HEK293 (cell line): Measurements from ENCODE around the gene PLA2G4A.

ENCODE experiments used
- CTCF ChIA-PET: fragments of 350-600 bp; formaldehyde crosslinking; extraction: SDS; loops from one replicate; lab custom pipeline; 2021; ENCODE audit warnings: antibody characterized with exemption; lab: Yijun Ruan, JAX
- POLR2A ChIA-PET: fragments of 300-600 bp; formaldehyde crosslinking; extraction: SDS; loops from one replicate; lab custom pipeline; 2020; ENCODE audit warnings: antibody characterized with exemption, inconsistent platforms; lab: Yijun Ruan, JAX
- H3K27ac ChIP-seq: fragments of 200-500 bp; sonication (Bioruptor generic); 2 replicates; pipeline ENCODE4 v1.5.1; 2014; ENCODE audit warnings: low read depth, low read length, control low read depth, inconsistent platforms; ENCODE audit errors: extremely low read depth
- H3K36me3 ChIP-seq, 2 experiments: fragments of 200-500 bp in 1 of 2; sonication (Bioruptor generic) in 1 of 2; 1 replicate in 1 of 2; 2 replicates in 1 of 2; pipeline ENCODE4 v1.5.1; 2014 to 2017; ENCODE audit warnings: inconsistent platforms in 2 of 2, low read length in 2 of 2; ENCODE audit not compliant: control insufficient read depth in 2 of 2, insufficient read depth in 1 of 2
- H3K4me1 ChIP-seq: fragments of 200-500 bp; sonication (Bioruptor generic); 2 replicates; pipeline ENCODE4 v1.5.1; 2014; ENCODE audit warnings: mild to moderate bottlenecking, low read length, inconsistent platforms; ENCODE audit not compliant: control insufficient read depth, insufficient read depth
- H3K4me3 ChIP-seq: 2 replicates; pipeline ENCODE4 v1.5.1; 2011; ENCODE audit warnings: low read depth, mild to moderate bottlenecking, control low read depth, low read length, moderate library complexity
- H3K9me3 ChIP-seq: fragments of 200-500 bp; sonication (Bioruptor generic); 2 replicates; pipeline ENCODE4 v1.5.1; 2014; ENCODE audit warnings: low read depth, low read length, inconsistent platforms; ENCODE audit not compliant: control insufficient read depth, insufficient read depth
- MEIS1 ChIP-seq: sonication (generic); formaldehyde crosslinking; IDR thresholded peaks from 2 replicates; pipeline ENCODE4 v1.8.1; 2022; ENCODE audit warnings: missing genetic modification reagents, mild to moderate bottlenecking, borderline replicate concordance
- MYNN ChIP-seq: fragments of 450-650 bp; formaldehyde crosslinking; IDR thresholded peaks from 2 replicates; pipeline ENCODE4 v1.5.1; 2016; ENCODE audit warnings: missing biosample characterization, missing genetic modification characterization, borderline replicate concordance
- OVOL3 ChIP-seq: fragments of 450-650 bp; formaldehyde crosslinking; IDR thresholded peaks from 2 replicates; pipeline ENCODE4 v1.5.1; 2016; ENCODE audit warnings: missing biosample characterization, missing genetic modification characterization
- ZFP3 ChIP-seq: fragments of 450-650 bp; formaldehyde crosslinking; IDR thresholded peaks from 2 replicates; pipeline ENCODE4 v1.5.1; 2016; ENCODE audit warnings: low read depth, missing biosample characterization, missing genetic modification characterization
- ZIC2 ChIP-seq: fragments of 450-650 bp; formaldehyde crosslinking; IDR thresholded peaks from 2 replicates; pipeline ENCODE4 v1.5.1; 2016; ENCODE audit warnings: missing biosample characterization, missing genetic modification characterization
- ZNF121 ChIP-seq: fragments of 450-650 bp; formaldehyde crosslinking; IDR thresholded peaks from 2 replicates; pipeline ENCODE4 v1.5.1; 2016; ENCODE audit warnings: missing biosample characterization, missing genetic modification characterization
- ZNF146 ChIP-seq: fragments of 450-650 bp; formaldehyde crosslinking; IDR thresholded peaks from 2 replicates; pipeline ENCODE4 v1.5.1; 2016; ENCODE audit warnings: missing biosample characterization, missing genetic modification characterization
- ZNF19 ChIP-seq: fragments of 450-650 bp; formaldehyde crosslinking; IDR thresholded peaks from 2 replicates; pipeline ENCODE4; 2016; ENCODE audit warnings: missing biosample characterization, missing genetic modification characterization, low read depth
- ZNF211 ChIP-seq: fragments of 450-650 bp; formaldehyde crosslinking; IDR thresholded peaks from 2 replicates; pipeline ENCODE4 v1.5.1; 2016; ENCODE audit warnings: low read depth, missing biosample characterization, missing genetic modification characterization
- ZNF248 ChIP-seq: fragments of 450-650 bp; formaldehyde crosslinking; IDR thresholded peaks from 2 replicates; pipeline ENCODE4 v1.5.1; 2017; ENCODE audit warnings: missing biosample characterization, missing genetic modification characterization
- ZNF311 ChIP-seq: fragments of 450-650 bp; formaldehyde crosslinking; IDR thresholded peaks from 2 replicates; pipeline ENCODE4 v1.5.1; 2017; ENCODE audit warnings: missing biosample characterization, missing genetic modification characterization, borderline replicate concordance
- ZNF596 ChIP-seq: fragments of 450-650 bp; IDR thresholded peaks from 2 replicates; pipeline ENCODE4 v1.5.0; 2018; ENCODE audit warnings: missing biosample characterization, mild to moderate bottlenecking, missing genetic modification characterization, moderate library complexity
- ZNF610 ChIP-seq: fragments of 450-650 bp; formaldehyde crosslinking; IDR thresholded peaks from 2 replicates; pipeline ENCODE4 v1.5.1; 2016; ENCODE audit warnings: missing biosample characterization, missing genetic modification characterization, borderline replicate concordance
- ZNF624 ChIP-seq: fragments of 450-650 bp; formaldehyde crosslinking; IDR thresholded peaks from 2 replicates; pipeline ENCODE4 v1.5.1; 2017; ENCODE audit warnings: missing biosample characterization, missing genetic modification characterization
- ZNF768 ChIP-seq: fragments of 450-650 bp; formaldehyde crosslinking; IDR thresholded peaks from 2 replicates; pipeline ENCODE4 v1.5.1; 2018; ENCODE audit warnings: missing biosample characterization, mild to moderate bottlenecking, missing genetic modification characterization
- ZNF776 ChIP-seq: fragments of 450-650 bp; formaldehyde crosslinking; IDR thresholded peaks from 2 replicates; pipeline ENCODE4 v1.5.0; 2017; ENCODE audit warnings: missing biosample characterization, missing genetic modification characterization, borderline replicate concordance
- ZSCAN16 ChIP-seq: fragments of 450-650 bp; formaldehyde crosslinking; IDR thresholded peaks from 2 replicates; pipeline ENCODE4 v1.5.1; 2016; ENCODE audit warnings: missing biosample characterization, missing genetic modification characterization
- TF ChIP-seq, protein P1 (sequence below): fragments of 450-650 bp; formaldehyde crosslinking; IDR thresholded peaks from 2 replicates; pipeline ENCODE4 v1.5.1; 2016; ENCODE audit warnings: missing biosample characterization, missing genetic modification characterization
- TF ChIP-seq, protein P2 (sequence below): fragments of 450-650 bp; formaldehyde crosslinking; IDR thresholded peaks from 2 replicates; pipeline ENCODE4 v1.5.1; 2016; ENCODE audit warnings: missing biosample characterization, missing genetic modification characterization, low read depth
- TF ChIP-seq, protein P3 (sequence below): fragments of 450-650 bp; formaldehyde crosslinking; conservative IDR thresholded peaks from 2 replicates; pipeline ENCODE4 v1.5.1; 2016; ENCODE audit warnings: low read depth, missing biosample characterization, missing genetic modification characterization

PLA2G4A gene

DNA sequence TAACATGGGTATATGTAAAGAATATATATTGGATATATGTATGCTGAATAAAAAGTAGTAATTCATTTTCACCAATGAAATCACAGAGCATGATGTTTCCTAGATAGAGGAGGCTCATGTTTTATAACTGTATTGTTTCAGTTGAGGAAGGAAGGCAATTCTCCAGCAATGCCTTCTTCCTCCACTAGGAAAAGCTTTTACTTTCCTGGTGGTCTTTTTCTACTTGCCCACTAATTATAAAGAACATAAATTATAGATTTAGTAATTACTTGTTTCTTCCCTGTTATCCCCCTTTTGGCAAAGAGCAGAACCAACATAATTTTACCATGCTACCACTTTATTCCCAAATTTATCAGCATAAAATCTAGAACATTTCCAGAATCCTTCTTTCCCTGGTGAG lies 159.0 kb downstream of the PLA2G4A start:
- ChIA-PET POLR2A (no interaction called here), CTCF (interaction anchor here (0.7 to 3.3 kb wide), 3 partner anchors 11 to 618 kb away, joined by 3 to 38 read pairs (median 10); no protein-coding TSS in a partner anchor)
- TF ChIP-seq ZSCAN16 (tag by site-specific recombination) (no peak), ZFP3 (no peak), OVOL3 (no peak), ZNF596 (no peak), ZNF768 (tag by site-specific recombination) (no peak), MYNN (tag by site-specific recombination) (no peak), ZNF19 (tag by site-specific recombination) (no peak), ZIC2 (tag by site-specific recombination) (no peak), ZNF121 (tag by site-specific recombination) (no peak), ZNF146 (tag by site-specific recombination) (no peak), ZNF211 (tag by site-specific recombination) (no peak), ZNF776 (tag by site-specific recombination) (no peak), ZNF610 (tag by site-specific recombination) (no peak), MEIS1 (CRISPR knock-in tag) (no peak), ZNF248 (tag by site-specific recombination) (no peak), ZNF624 (tag by site-specific recombination) (no peak), ZNF311 (tag by site-specific recombination) (no peak)
- TF ChIP-seq, protein P1, sequence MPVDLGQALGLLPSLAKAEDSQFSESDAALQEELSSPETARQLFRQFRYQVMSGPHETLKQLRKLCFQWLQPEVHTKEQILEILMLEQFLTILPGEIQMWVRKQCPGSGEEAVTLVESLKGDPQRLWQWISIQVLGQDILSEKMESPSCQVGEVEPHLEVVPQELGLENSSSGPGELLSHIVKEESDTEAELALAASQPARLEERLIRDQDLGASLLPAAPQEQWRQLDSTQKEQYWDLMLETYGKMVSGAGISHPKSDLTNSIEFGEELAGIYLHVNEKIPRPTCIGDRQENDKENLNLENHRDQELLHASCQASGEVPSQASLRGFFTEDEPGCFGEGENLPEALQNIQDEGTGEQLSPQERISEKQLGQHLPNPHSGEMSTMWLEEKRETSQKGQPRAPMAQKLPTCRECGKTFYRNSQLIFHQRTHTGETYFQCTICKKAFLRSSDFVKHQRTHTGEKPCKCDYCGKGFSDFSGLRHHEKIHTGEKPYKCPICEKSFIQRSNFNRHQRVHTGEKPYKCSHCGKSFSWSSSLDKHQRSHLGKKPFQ (tag by site-specific recombination) = no peak
- TF ChIP-seq, protein P2, sequence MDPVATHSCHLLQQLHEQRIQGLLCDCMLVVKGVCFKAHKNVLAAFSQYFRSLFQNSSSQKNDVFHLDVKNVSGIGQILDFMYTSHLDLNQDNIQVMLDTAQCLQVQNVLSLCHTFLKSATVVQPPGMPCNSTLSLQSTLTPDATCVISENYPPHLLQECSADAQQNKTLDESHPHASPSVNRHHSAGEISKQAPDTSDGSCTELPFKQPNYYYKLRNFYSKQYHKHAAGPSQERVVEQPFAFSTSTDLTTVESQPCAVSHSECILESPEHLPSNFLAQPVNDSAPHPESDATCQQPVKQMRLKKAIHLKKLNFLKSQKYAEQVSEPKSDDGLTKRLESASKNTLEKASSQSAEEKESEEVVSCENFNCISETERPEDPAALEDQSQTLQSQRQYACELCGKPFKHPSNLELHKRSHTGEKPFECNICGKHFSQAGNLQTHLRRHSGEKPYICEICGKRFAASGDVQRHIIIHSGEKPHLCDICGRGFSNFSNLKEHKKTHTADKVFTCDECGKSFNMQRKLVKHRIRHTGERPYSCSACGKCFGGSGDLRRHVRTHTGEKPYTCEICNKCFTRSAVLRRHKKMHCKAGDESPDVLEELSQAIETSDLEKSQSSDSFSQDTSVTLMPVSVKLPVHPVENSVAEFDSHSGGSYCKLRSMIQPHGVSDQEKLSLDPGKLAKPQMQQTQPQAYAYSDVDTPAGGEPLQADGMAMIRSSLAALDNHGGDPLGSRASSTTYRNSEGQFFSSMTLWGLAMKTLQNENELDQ (tag by site-specific recombination) = no peak
- TF ChIP-seq, protein P3, sequence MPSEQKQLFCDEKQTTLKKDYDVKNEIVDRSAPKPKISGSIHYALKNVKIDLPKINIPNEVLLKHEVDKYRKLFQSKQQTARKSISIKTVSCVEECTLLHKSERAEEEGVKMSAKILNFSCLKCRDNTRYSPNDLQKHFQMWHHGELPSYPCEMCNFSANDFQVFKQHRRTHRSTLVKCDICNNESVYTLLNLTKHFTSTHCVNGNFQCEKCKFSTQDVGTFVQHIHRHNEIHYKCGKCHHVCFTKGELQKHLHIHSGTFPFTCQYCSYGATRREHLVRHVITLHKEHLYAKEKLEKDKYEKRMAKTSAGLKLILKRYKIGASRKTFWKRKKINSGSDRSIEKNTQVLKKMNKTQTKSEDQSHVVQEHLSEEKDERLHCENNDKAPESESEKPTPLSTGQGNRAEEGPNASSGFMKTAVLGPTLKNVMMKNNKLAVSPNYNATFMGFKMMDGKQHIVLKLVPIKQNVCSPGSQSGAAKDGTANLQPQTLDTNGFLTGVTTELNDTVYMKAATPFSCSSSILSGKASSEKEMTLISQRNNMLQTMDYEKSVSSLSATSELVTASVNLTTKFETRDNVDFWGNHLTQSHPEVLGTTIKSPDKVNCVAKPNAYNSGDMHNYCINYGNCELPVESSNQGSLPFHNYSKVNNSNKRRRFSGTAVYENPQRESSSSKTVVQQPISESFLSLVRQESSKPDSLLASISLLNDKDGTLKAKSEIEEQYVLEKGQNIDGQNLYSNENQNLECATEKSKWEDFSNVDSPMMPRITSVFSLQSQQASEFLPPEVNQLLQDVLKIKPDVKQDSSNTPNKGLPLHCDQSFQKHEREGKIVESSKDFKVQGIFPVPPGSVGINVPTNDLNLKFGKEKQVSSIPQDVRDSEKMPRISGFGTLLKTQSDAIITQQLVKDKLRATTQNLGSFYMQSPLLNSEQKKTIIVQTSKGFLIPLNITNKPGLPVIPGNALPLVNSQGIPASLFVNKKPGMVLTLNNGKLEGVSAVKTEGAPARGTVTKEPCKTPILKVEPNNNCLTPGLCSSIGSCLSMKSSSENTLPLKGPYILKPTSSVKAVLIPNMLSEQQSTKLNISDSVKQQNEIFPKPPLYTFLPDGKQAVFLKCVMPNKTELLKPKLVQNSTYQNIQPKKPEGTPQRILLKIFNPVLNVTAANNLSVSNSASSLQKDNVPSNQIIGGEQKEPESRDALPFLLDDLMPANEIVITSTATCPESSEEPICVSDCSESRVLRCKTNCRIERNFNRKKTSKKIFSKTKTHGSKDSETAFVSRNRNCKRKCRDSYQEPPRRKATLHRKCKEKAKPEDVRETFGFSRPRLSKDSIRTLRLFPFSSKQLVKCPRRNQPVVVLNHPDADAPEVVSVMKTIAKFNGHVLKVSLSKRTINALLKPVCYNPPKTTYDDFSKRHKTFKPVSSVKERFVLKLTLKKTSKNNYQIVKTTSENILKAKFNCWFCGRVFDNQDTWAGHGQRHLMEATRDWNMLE (tag by site-specific recombination) = no peak
- H3K9me3 ChIP-seq = no peaks in the 10 kb centered on the region
- no peak overlapping the region for H3K27ac ChIP-seq
- H3K36me3 ChIP-seq = no peaks in the 10 kb centered on the region
- no peaks in the 10 kb centered on the region for H3K4me1 ChIP-seq
- no peak overlapping the region for H3K4me3 ChIP-seq
